Vagina (tissue), 2 donors: Measurements from ENCODE around the gene NFIA. TPM values are rescaled to one million over a fixed set of nuclear protein-coding genes. Genes with fewer than 3 reads are reported as not detected.

ENCODE experiments used
- DNase-seq, 2 donors: peaks; one replicate each; pipeline ENCODE4 v3.0.0-alpha.2; 2017; ENCODE audit errors: extremely low spot score in 2 of 2
- H3K27ac ChIP-seq: fragments of 200-600 bp; sonication (generic); one replicate; pipeline ENCODE4 v1.5.1; 2019
- H3K27me3 ChIP-seq: fragments of 200-600 bp; sonication (generic); one replicate; pipeline ENCODE4 v1.5.1; 2019
- H3K36me3 ChIP-seq, 2 donors: fragments of 200-600 bp; sonication (generic); one replicate each; pipeline ENCODE4 v1.5.1; 2017 to 2019
- H3K4me1 ChIP-seq: fragments of 200-600 bp; sonication (generic); one replicate; pipeline ENCODE4 v1.5.1; 2019
- H3K4me3 ChIP-seq, 2 donors: fragments of 200-600 bp; sonication (generic); 1 replicate in 1 of 2; 2 replicates in 1 of 2; pipeline ENCODE4 v1.5.1; 2016 to 2019
- H3K9me3 ChIP-seq: fragments of 200-600 bp; sonication (generic); one replicate; pipeline ENCODE4 v1.5.1; 2019
- CTCF ChIP-seq, 3 experiments: fragments of 450-650 bp in 2 of 3; fragments of 200-600 bp in 1 of 3; sonication (generic) in 1 of 3; IDR thresholded peaks; one replicate each; pipeline ENCODE4 v1.5.1; 2017 to 2019; ENCODE audit warnings: antibody characterized with exemption in 3 of 3, mild to moderate bottlenecking in 2 of 3, moderate library complexity in 2 of 3
- POLR2A ChIP-seq, 2 donors: fragments of 450-650 bp; IDR thresholded peaks; one replicate each; pipeline ENCODE4 v1.6.1; 2017; ENCODE audit warnings: antibody characterized with exemption in 2 of 2, mild to moderate bottlenecking in 2 of 2, moderate library complexity in 2 of 2
- POLR2AphosphoS5 ChIP-seq, 2 donors: sonication (generic); formaldehyde crosslinking; IDR thresholded peaks; one replicate each; pipeline ENCODE4 v1.9.0; 2017; ENCODE audit warnings: antibody characterized with exemption in 2 of 2, mild to moderate bottlenecking in 2 of 2, low read depth in 1 of 2; ENCODE audit not compliant: insufficient read depth in 1 of 2
- intact Hi-C: fragments of 100-400 bp; cut with DNase I; formaldehyde crosslinking; loops from one replicate; pipeline ENCODE4 v1.15.1; 2023
- total RNA-seq: library from RNA; depleted of rRNA; stranded (reverse); fragments of >200 nt; gene quantifications from one replicate; pipeline ENCODE4 v1.2.3, GENCODE V29; 2016

Gene NFIA
- total RNA-seq, 1 donor from 2014 or later = 59.2 TPM

GRCh38 chr1:61506944-61507500, 424.7 kb downstream of the NFIA start:
- Histone ChIP-seq H3K9me3 (no peaks in the 10 kb centered on the region), H3K27me3 (no peaks in the 10 kb centered on the region), H3K4me1 (no peaks in the 10 kb centered on the region), H3K27ac (no peak overlapping the region), H3K4me3 (no peak overlapping the region), H3K36me3 (no peaks in the 10 kb centered on the region)
- DNase-seq = no peak
- TF ChIP-seq POLR2A (IDR thresholded peaks at IDR 0.05) (no peak), CTCF (IDR thresholded peaks at IDR 0.05) (no peak), POLR2AphosphoS5 (IDR thresholded peaks at IDR 0.05; ENCODE audit: insufficient read depth in 1 of 2, low read depth in 1 of 2) (no peak)
- intact Hi-C loops = no loop called here
